DOHH2 (cell line): ENCODE results near the gene SLC22A16.

Source experiments
- CTCF ChIP-seq: fragments of 200-600 bp; sonication (generic); IDR thresholded peaks from one replicate; pipeline ENCODE4 v1.5.1; 2014; ENCODE audit warnings: antibody characterized with exemption, mild to moderate bottlenecking, low read depth, low read length; ENCODE audit not compliant: poor library complexity, severe bottlenecking
- EZH2phosphoT487 ChIP-seq: fragments of 200-600 bp; sonication (generic); IDR thresholded peaks from 2 replicates; pipeline ENCODE4 v1.6.1; 2017; ENCODE audit warnings: borderline replicate concordance, mild to moderate bottlenecking, antibody characterized with exemption, low read length, moderate library complexity, mixed read lengths

- TF ChIP-seq CTCF (no peak), EZH2phosphoT487 (no peak)
Measured at GRCh38 chr6:110448846-110449540, 27.4 kb downstream of the SLC22A16 start.
